Measurements from ENCODE around the gene MPPED2.
A peak's percentile ranks its signal among the peaks of the same experiment; 100 is the strongest.

MPPED2 gene

DNA sequence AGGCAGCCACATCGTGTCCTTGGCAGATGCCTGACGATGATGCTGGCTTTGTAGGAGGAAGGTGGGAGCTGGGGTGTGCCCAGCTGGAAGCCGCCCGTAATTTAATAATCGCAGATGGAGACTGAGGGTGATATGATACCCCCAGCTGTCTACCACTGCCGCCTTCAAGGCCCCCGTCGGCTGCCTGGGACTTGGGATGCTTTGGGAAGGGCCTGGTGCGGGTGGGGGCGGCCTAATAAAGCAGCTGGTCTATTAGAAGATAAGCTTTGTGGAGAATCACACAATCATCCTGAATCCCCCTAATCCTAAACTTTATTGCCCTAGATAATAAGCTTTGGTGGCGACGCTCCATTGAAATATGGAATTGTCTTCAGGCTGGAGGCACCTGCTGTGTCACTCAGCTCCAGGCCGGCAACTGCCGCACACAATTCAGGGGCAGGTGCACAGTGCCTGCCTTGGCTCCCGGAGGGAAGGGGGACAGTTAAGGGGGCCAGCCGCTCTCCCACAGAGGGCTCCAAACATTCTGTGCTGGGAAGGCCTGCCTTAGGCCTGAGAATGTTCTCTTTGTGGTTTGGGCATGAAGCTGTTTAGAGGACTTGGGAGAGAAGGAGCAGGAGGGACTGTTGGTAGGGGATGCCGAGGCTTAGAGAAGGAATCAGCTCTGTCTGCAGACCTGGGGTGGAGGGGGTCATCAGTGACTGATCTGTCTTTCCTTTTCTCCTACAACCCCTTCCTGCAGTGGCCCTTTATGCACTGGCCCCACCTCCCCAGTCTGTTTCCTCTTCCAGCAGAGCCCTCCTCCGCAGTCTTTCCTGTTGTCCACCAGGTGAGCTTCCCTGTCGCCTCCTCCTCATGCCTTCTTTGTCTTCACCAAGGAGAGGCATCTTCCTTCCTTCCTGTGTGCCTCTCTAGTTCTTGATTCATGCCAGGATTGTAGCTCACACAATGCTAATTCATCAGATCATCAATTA is 198.0 kb downstream of the MPPED2 start:
- Mint-ChIP-seq H3K4me1 (peaks cover 48% of the 10 kb centered on the region), H3K27me3 (ENCODE audit: low read depth, poor library complexity) (peaks cover 4% of the 10 kb centered on the region), H3K27ac (peak overlapping the region; percentile 7), H3K4me3 (no peak overlapping the region), H3K36me3 (ENCODE audit: low read depth) (no peaks in the 10 kb centered on the region), H3K9me3 (peaks cover 4% of the 10 kb centered on the region)
- no peak for DNase-seq
- TF ChIP-seq, protein P1, sequence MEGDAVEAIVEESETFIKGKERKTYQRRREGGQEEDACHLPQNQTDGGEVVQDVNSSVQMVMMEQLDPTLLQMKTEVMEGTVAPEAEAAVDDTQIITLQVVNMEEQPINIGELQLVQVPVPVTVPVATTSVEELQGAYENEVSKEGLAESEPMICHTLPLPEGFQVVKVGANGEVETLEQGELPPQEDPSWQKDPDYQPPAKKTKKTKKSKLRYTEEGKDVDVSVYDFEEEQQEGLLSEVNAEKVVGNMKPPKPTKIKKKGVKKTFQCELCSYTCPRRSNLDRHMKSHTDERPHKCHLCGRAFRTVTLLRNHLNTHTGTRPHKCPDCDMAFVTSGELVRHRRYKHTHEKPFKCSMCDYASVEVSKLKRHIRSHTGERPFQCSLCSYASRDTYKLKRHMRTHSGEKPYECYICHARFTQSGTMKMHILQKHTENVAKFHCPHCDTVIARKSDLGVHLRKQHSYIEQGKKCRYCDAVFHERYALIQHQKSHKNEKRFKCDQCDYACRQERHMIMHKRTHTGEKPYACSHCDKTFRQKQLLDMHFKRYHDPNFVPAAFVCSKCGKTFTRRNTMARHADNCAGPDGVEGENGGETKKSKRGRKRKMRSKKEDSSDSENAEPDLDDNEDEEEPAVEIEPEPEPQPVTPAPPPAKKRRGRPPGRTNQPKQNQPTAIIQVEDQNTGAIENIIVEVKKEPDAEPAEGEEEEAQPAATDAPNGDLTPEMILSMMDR (IDR thresholded peaks at IDR 0.05): no peak

DNA sequence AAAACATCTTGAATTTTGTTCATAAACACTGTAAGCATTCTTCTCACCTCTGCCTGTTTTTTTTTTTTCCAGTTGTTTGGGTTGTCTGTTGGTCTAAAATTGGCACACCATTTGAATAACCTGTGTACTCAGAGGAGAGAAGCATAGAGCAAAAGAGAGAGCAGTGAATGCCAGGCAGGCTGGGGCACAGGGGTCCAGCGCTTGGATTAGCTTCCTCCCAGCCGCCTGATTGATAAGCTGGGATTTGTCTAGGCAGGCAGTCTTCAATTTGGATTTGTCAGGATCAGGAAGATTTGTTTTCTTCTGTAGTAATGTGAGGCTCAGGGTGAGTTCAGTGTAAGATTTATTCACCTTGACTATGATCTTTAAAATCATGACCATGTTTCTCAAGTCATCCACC is 204.3 kb downstream of the MPPED2 start:
- peaks cover 3% of the 10 kb centered on the region for H3K9me3 Mint-ChIP-seq
- TF ChIP-seq, protein P1 (IDR thresholded peaks at IDR 0.05): no peak
- no peak for DNase-seq
- H3K36me3 Mint-ChIP-seq (ENCODE audit: low read depth): no peaks in the 10 kb centered on the region
- H3K4me1 Mint-ChIP-seq: peaks cover 30% of the 10 kb centered on the region
- H3K27me3 Mint-ChIP-seq (ENCODE audit: low read depth, poor library complexity): peaks cover 6% of the 10 kb centered on the region
- H3K27ac Mint-ChIP-seq: no peak overlapping the region
- H3K4me3 Mint-ChIP-seq: no peak overlapping the region

DNA sequence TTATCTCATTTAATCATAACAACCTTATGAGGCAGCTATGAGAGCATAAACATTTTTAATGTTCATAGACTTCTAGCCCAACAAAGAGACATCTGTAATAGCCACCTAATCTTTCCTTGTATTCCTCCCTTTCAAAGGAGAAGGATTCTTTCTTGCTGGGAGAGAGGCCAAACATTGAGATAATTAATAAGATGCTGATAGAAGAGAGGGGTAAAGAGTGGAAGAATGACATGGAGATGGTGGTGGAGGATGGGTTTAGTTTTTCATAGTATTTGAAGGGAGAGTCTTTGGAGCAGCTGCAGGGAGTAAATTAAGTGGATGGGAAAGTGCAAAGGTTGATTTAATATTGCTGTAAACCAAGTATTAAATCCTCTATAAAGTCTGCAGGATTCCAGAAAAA is 205.3 kb downstream of the MPPED2 start:
- H3K36me3 Mint-ChIP-seq (ENCODE audit: low read depth): no peaks in the 10 kb centered on the region
- H3K4me1 Mint-ChIP-seq: peaks cover 30% of the 10 kb centered on the region
- H3K27ac Mint-ChIP-seq: no peak overlapping the region
- H3K9me3 Mint-ChIP-seq: no peaks in the 10 kb centered on the region
- TF ChIP-seq, protein P1 (IDR thresholded peaks at IDR 0.05): no peak
- DNase-seq: no peak
- no peak overlapping the region for H3K4me3 Mint-ChIP-seq
- peaks cover 6% of the 10 kb centered on the region for H3K27me3 Mint-ChIP-seq (ENCODE audit: low read depth, poor library complexity)

DNA sequence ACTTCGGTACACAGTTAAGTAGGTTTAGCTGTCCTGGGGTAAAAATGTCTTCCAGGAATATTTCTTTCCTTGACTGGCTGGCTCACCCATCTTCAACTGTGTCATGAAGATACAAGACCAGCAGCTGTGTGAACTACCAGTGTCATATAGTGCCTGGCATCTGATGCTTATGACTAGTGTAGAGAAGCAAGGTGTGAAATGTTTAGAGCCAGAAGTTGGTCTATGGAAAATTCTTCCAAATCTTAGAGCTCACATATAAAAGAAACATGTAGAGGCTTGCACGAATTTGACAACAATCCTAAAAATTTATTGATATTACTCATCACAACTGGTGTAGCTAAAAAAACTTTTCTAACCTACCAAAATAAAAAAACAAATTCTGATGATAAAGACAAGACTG is 208.8 kb downstream of the MPPED2 start:
- Mint-ChIP-seq H3K27me3 (ENCODE audit: low read depth, poor library complexity) (peaks cover 6% of the 10 kb centered on the region), H3K27ac (no peak overlapping the region), H3K9me3 (no peaks in the 10 kb centered on the region), H3K4me3 (no peak overlapping the region), H3K4me1 (peaks cover 30% of the 10 kb centered on the region), H3K36me3 (ENCODE audit: low read depth) (no peaks in the 10 kb centered on the region)
- no peak for DNase-seq
- TF ChIP-seq, protein P1 (IDR thresholded peaks at IDR 0.05): no peak

DNA sequence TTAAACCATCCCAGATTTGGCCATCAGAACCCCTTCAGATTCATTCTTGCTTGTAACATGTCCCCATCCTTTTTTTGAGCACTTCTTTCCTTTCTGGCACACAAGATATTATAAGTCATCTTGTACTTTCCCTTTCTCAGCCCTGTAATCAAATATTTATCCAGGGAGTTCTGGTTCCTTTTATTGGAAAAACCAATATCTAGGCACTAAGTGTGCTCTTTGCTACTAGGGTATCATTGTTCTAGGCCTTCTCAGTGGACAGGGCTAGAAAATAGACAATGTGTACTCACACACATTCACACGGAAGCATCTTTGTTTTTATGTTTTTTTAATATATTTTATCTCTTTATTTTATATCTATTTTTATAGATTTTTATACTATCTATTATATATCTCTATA is 216.0 kb downstream of the MPPED2 start:
- TF ChIP-seq, protein P1 (IDR thresholded peaks at IDR 0.05): no peak
- H3K27ac Mint-ChIP-seq: no peak overlapping the region
- H3K9me3 Mint-ChIP-seq: peaks cover 16% of the 10 kb centered on the region
- no peak overlapping the region for H3K4me3 Mint-ChIP-seq
- H3K4me1 Mint-ChIP-seq: peaks cover 8% of the 10 kb centered on the region
- peaks cover 7% of the 10 kb centered on the region for H3K27me3 Mint-ChIP-seq (ENCODE audit: low read depth, poor library complexity)
- H3K36me3 Mint-ChIP-seq (ENCODE audit: low read depth): peaks cover 6% of the 10 kb centered on the region
- no peak for DNase-seq

DNA sequence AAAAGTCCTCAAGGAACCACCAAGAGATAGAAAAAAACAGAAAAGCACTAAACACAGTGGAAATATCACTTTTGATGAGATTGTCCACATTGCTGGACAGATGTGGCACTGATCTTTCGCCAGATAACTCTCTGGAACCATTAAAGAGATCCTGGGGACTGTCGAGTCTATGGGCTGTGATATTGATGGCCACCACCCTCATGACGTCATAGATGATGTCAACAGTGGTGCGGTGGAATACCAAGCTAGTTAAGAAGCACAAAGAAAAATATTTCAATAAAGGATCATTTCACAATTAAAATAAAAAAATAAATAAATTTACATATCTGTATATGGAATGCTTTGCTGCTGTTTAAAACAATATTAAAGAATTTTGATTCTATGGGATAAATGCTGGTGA is 217.8 kb downstream of the MPPED2 start:
- TF ChIP-seq, protein P1 (IDR thresholded peaks at IDR 0.05): no peak
- H3K27ac Mint-ChIP-seq: no peak overlapping the region
- H3K9me3 Mint-ChIP-seq: peaks cover 16% of the 10 kb centered on the region
- DNase-seq: no peak
- H3K36me3 Mint-ChIP-seq (ENCODE audit: low read depth): peaks cover 6% of the 10 kb centered on the region
- H3K4me3 Mint-ChIP-seq: no peak overlapping the region
- H3K27me3 Mint-ChIP-seq (ENCODE audit: low read depth, poor library complexity): peaks cover 11% of the 10 kb centered on the region
- H3K4me1 Mint-ChIP-seq: peaks cover 23% of the 10 kb centered on the region
